ENCODE results near the gene DNAJC10.

DNA sequence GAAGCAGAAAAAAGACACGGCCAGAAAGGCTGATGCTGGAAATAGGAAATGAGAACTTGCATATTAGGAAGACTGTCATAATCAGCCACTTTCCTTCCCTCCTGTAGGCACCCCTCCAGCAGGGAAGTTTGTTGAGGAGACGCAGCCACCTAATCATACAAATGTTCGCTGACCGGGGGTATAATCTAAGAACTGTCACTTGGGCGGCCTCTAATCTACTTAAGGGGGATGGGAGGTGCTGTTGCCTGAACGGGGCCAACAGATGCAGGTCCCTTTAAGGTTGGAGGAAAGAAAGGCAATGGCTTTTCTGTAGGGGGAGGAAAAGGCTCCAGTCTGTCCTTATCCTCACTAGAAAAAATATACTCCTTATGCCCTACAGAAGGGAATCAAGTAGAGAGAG, 50.6 kb downstream of the DNAJC10 start:
- TF ChIP-seq POLR2A (IDR thresholded peaks at IDR 0.05; ENCODE audit: low read length) (no peak), GATA1 (IDR thresholded peaks at IDR 0.05; ENCODE audit: low read depth, low read length) (no peak)

Measured in erythroblast (primary cell).